IMR-90 (cell line): ENCODE measurements around the gene ABTB2. TPM values are rescaled to one million over a fixed set of nuclear protein-coding genes. Genes with fewer than 3 reads are reported as not detected.

Source experiments
- ATAC-seq: fragments of 200-7000 bp; cut with Tn5 transposase; 2 replicates; pipeline ENCODE4 v1.9.1; 2020; ENCODE audit warnings: low read depth, mild to moderate bottlenecking, moderate library complexity
- BruUV-seq: library from RNA; stranded (reverse); fragments of 400-500 nt; replicated peaks from 2 replicates; lab custom pipeline; 2021; lab: Mats Ljungman, UMichigan
- CTCF ChIA-PET: fragments of 300-600 bp; formaldehyde crosslinking; extraction: SDS; loops from one replicate; lab custom pipeline; 2021; ENCODE audit warnings: antibody characterized with exemption; lab: Yijun Ruan, JAX
- POLR2A ChIA-PET: fragments of 300-600 bp; sonication (Branson Sonifier 250); formaldehyde crosslinking; loops from one replicate; lab custom pipeline; 2022; ENCODE audit warnings: antibody characterized with exemption; ENCODE audit not compliant: unreplicated experiment; lab: Charles Lee
- DNase-seq: peaks from one replicate; pipeline ENCODE4 v3.0.0; 2013
- H2AFZ ChIP-seq: replicated peaks from 2 replicates; pipeline ENCODE3; 2013; ENCODE audit warnings: low read length, mild to moderate bottlenecking; ENCODE audit not compliant: poor library complexity
- H2AK5ac ChIP-seq: 2 replicates; pipeline ENCODE4 v1.6.1; 2013; ENCODE audit warnings: low read depth, low read length, inconsistent platforms
- H2AK9ac ChIP-seq: replicated peaks from 2 replicates; pipeline ENCODE3; 2013; ENCODE audit warnings: mild to moderate bottlenecking, low read depth, low read length, moderate library complexity; ENCODE audit not compliant: poor library complexity
- H2BK120ac ChIP-seq: 2 replicates; pipeline ENCODE4 v1.6.1; 2013; ENCODE audit warnings: low read depth, low read length, inconsistent platforms
- H2BK15ac ChIP-seq: 3 replicates; pipeline ENCODE4 v1.6.1; 2013; ENCODE audit warnings: low read depth, low read length, inconsistent platforms
- H2BK20ac ChIP-seq: 2 replicates; pipeline ENCODE4 v1.6.1; 2013; ENCODE audit warnings: low read depth, mild to moderate bottlenecking, inconsistent platforms, low read length, moderate library complexity
- H2BK5ac ChIP-seq: 2 replicates; pipeline ENCODE4 v1.6.1; 2013; ENCODE audit warnings: mild to moderate bottlenecking, low read depth, low read length, inconsistent platforms; ENCODE audit not compliant: poor library complexity, severe bottlenecking
- H3K14ac ChIP-seq: replicated peaks from 2 replicates; pipeline ENCODE4 v1.6.1; 2013; ENCODE audit warnings: low read depth, low read length, inconsistent platforms
- H3K18ac ChIP-seq: 2 replicates; pipeline ENCODE4 v1.6.1; 2013; ENCODE audit warnings: low read depth, low read length, control low read depth
- H3K23ac ChIP-seq: 2 replicates; pipeline ENCODE4 v1.6.1; 2013; ENCODE audit warnings: low read depth, low read length, inconsistent platforms
- H3K27ac ChIP-seq: 2 replicates; pipeline ENCODE4 v1.5.1; 2013; ENCODE audit warnings: mild to moderate bottlenecking, control low read depth, low read length; ENCODE audit not compliant: insufficient read depth
- H3K27me3 ChIP-seq: 2 replicates; pipeline ENCODE4 v1.6.1; 2013; ENCODE audit warnings: low read length; ENCODE audit not compliant: control insufficient read depth, insufficient read depth
- H3K36me3 ChIP-seq: 2 replicates; pipeline ENCODE4 v1.6.1; 2013; ENCODE audit warnings: low read length, mixed read lengths; ENCODE audit not compliant: control insufficient read depth, insufficient read depth
- H3K4ac ChIP-seq: 2 replicates; pipeline ENCODE4 v1.6.1; 2013; ENCODE audit warnings: low read depth, low read length, inconsistent platforms
- H3K4me1 ChIP-seq: 2 replicates; pipeline ENCODE4 v1.6.1; 2013; ENCODE audit warnings: low read length, mixed read lengths; ENCODE audit not compliant: control insufficient read depth, insufficient read depth
- H3K4me2 ChIP-seq: 2 replicates; pipeline ENCODE4 v1.6.1; 2013; ENCODE audit warnings: low read depth, mild to moderate bottlenecking, control low read depth, low read length, moderate library complexity
- H3K4me3 ChIP-seq: 2 replicates; pipeline ENCODE4 v1.5.1; 2013; ENCODE audit warnings: low read depth, mild to moderate bottlenecking, control low read depth, low read length, moderate library complexity; ENCODE audit not compliant: insufficient read depth
- H3K56ac ChIP-seq: 2 replicates; pipeline ENCODE4 v1.6.1; 2013; ENCODE audit warnings: low read length, inconsistent platforms; ENCODE audit not compliant: insufficient read depth; ENCODE audit errors: extremely low read depth
- H3K79me1 ChIP-seq, 2 experiments: 2 replicates each; pipeline ENCODE4 v1.6.1; 2013; ENCODE audit warnings: low read length in 2 of 2, inconsistent platforms in 1 of 2, low read depth in 1 of 2
- H3K9ac ChIP-seq: 2 replicates; pipeline ENCODE4 v1.6.1; 2013; ENCODE audit warnings: low read depth, low read length, control low read depth
- H3K9me1 ChIP-seq: 2 replicates; pipeline ENCODE4 v1.6.1; 2013; ENCODE audit warnings: low read length, inconsistent platforms; ENCODE audit not compliant: insufficient read depth
- H3K9me3 ChIP-seq: 2 replicates; pipeline ENCODE4 v1.6.1; 2013; ENCODE audit warnings: low read length; ENCODE audit not compliant: control insufficient read depth, insufficient read depth
- H4K20me1 ChIP-seq: 2 replicates; pipeline ENCODE4 v1.6.1; 2013; ENCODE audit warnings: low read length, inconsistent platforms; ENCODE audit not compliant: insufficient read depth
- H4K5ac ChIP-seq: 2 replicates; pipeline ENCODE4 v1.6.1; 2013; ENCODE audit warnings: mild to moderate bottlenecking, low read depth, low read length, control low read depth
- H4K8ac ChIP-seq, 2 experiments: 2 replicates each; pipeline ENCODE4 v1.6.1; 2013; ENCODE audit warnings: low read depth in 2 of 2, low read length in 2 of 2, control low read depth in 1 of 2, inconsistent platforms in 1 of 2
- H4K91ac ChIP-seq: 2 replicates; pipeline ENCODE4 v1.6.1; 2013; ENCODE audit warnings: low read depth, low read length, inconsistent platforms; ENCODE audit not compliant: insufficient read depth
- CHD1 ChIP-seq: IDR thresholded peaks from 2 replicates; pipeline ENCODE4 v1.6.1; 2012; ENCODE audit warnings: low read depth, low read length, improper control_type of control experiment
- FOS ChIP-seq: fragments of 150-350 bp; IDR thresholded peaks from 2 replicates; pipeline ENCODE4 v1.6.1; 2016; ENCODE audit warnings: low read depth, low read length
- MAFK ChIP-seq: IDR thresholded peaks from 2 replicates; pipeline ENCODE4 v1.6.1; 2012; ENCODE audit warnings: low read depth, low read length, improper control_type of control experiment
- MXI1 ChIP-seq: IDR thresholded peaks from 2 replicates; pipeline ENCODE4 v1.6.1; 2012; ENCODE audit warnings: low read depth, mild to moderate bottlenecking, low read length, moderate library complexity, borderline replicate concordance
- RAD21 ChIP-seq: IDR thresholded peaks from 2 replicates; pipeline ENCODE4 v1.6.1; 2012; ENCODE audit warnings: low read length, improper control_type of control experiment
- RCOR1 ChIP-seq: IDR thresholded peaks from 2 replicates; pipeline ENCODE4 v1.6.1; 2012; ENCODE audit warnings: mild to moderate bottlenecking, low read length, improper control_type of control experiment; ENCODE audit not compliant: insufficient replicate concordance
- WGBS, 2 experiments: methylation state at CpG; one replicate each; pipeline versions ENCODE4 v1.1.5 to v1.1.7; 2013; ENCODE audit warnings: missing lambda C conversion rate in 2 of 2; ENCODE audit not compliant: insufficient read length in 1 of 2; ENCODE audit errors: extremely low coverage in 2 of 2; 5-methylcytosine and 5-hydroxymethylcytosine counted together
- dilution Hi-C: fragments of 300-500 bp; cut with HindIII; formaldehyde crosslinking; loops from one replicate; pipeline ENCODE4 v1.14.3; 2018; ENCODE audit warnings: low sequenced_read_pairs; ENCODE audit not compliant: unreplicated experiment
- in situ Hi-C: fragments of 300-500 bp; cut with MboI; formaldehyde crosslinking; loops from 3 replicates; pipeline ENCODE4 v1.14.3; 2019; ENCODE audit warnings: low sequenced_read_pairs, inconsistent platforms, mixed read lengths
- intact Hi-C: fragments of 100-400 bp; cut with micrococcal nuclease; formaldehyde crosslinking; loops from 2 replicates; pipeline ENCODE4 v1.10.0; 2022
- polyA plus RNA-seq, 3 experiments: library from polyadenylated mRNA; depleted of rRNA; stranded (reverse); fragments of >200 nt; gene quantifications; 2 replicates each; pipeline ENCODE4 v1.2.3, GENCODE V29; 2012; ENCODE audit warnings: low replicate concordance in 1 of 3
- total RNA-seq: library from RNA; depleted of rRNA; stranded (reverse); fragments of >200 nt; gene quantifications from 2 replicates; pipeline ENCODE4 v1.2.3, GENCODE V29; 2012

Gene ABTB2
- total and polyA plus RNA-seq, 2 of the 4 experiments (the other 2 are of a cell fraction), result 0.18 to 2.0 TPM

GRCh38 chr11:34300026-34300925, 57.5 kb downstream of the ABTB2 start:
- ChIA-PET POLR2A (no interaction called here), CTCF (interaction anchor here (1.1 kb wide), 1 partner anchor 16 kb away, joined by 3 read pairs; no protein-coding TSS in a partner anchor)
- H3K4me2 ChIP-seq, result no peak overlapping the region
- no peak overlapping the region for H3K23ac ChIP-seq
- H3K9ac ChIP-seq, result no peak overlapping the region
- dilution Hi-C loops (no loop called here), in situ Hi-C loops (no loop called here), intact Hi-C loops (no loop called here)
- H4K91ac ChIP-seq, result no peak overlapping the region
- no peaks in the 10 kb centered on the region for H3K79me1 ChIP-seq
- no peak overlapping the region for H3K18ac ChIP-seq
- no peaks in the 10 kb centered on the region for H3K9me3 ChIP-seq
- H2AFZ ChIP-seq, result no peak overlapping the region
- BruUV-seq, result no TSS peak
- no peak overlapping the region for H3K4me3 ChIP-seq
- no peak overlapping the region for H2BK120ac ChIP-seq
- H2AK9ac ChIP-seq, result no peak overlapping the region
- H3K14ac ChIP-seq, result no peak overlapping the region
- H2BK15ac ChIP-seq, result no peak overlapping the region
- no peak for DNase-seq
- peaks cover 15% of the 10 kb centered on the region for H3K9me1 ChIP-seq
- peaks cover 12% of the 10 kb centered on the region for H3K4me1 ChIP-seq
- H4K5ac ChIP-seq, result no peak overlapping the region
- no peak overlapping the region for H4K8ac ChIP-seq
- no peak overlapping the region for H2BK20ac ChIP-seq
- H2AK5ac ChIP-seq, result no peak overlapping the region
- ATAC-seq, result no peak
- H3K56ac ChIP-seq, result no peak overlapping the region
- H4K20me1 ChIP-seq, result peaks cover 12% of the 10 kb centered on the region; the same call in 1 of the 2 replicates
- H2BK5ac ChIP-seq, result no peak overlapping the region
- no peaks in the 10 kb centered on the region for H3K36me3 ChIP-seq
- no peak for TF ChIP-seq CHD1
- TF ChIP-seq RAD21, result no peak
- no peak for TF ChIP-seq FOS
- no peak for TF ChIP-seq MXI1
- no peak for TF ChIP-seq MAFK
- no peak for TF ChIP-seq RCOR1
- H3K27me3 ChIP-seq, result no peaks in the 10 kb centered on the region; the same call in 1 of the 2 replicates
- 100% methylated on average over 1 of the region's 11 CpGs; no CpG with 5 or more reads in 1 of the 2 experiments for WGBS, 2 experiments
- H3K4ac ChIP-seq, result no peak overlapping the region
- no peak overlapping the region for H3K27ac ChIP-seq
